NB4 (cell line): Measurements from ENCODE around the gene COX10.

Experiments used
- CTCF ChIP-seq: IDR thresholded peaks from one replicate; pipeline ENCODE4 v1.5.1; 2012; ENCODE audit warnings: low read depth, low read length
- MAX ChIP-seq: IDR thresholded peaks from 2 replicates; pipeline ENCODE4 v1.6.1; 2011; ENCODE audit warnings: low read depth, low read length

- TF ChIP-seq CTCF (no peak), MAX (no peak)
Observed at GRCh38 chr17:14198575-14198974, 129.3 kb downstream of the COX10 start.
